Activated naive CD8-positive, alpha-beta T cell treated with anti-CD3 and anti-CD28 coated beads, Interleukin-2, amount 50 U/mL, for 24 hours (primary cell): ENCODE data around the gene ARHGEF17.

Source experiments
- ATAC-seq: fragments of 150-1000 bp; cut with Tn5 transposase; one replicate; pipeline ENCODE4 v1.10.0; 2021
- DNase-seq: peaks from one replicate; pipeline ENCODE4 v3.0.0; 2021
- H3K27ac Mint-ChIP-seq: one replicate; pipeline ENCODE4 v1.8.0; 2021; ENCODE audit warnings: mild to moderate bottlenecking, mixed read lengths
- H3K27me3 Mint-ChIP-seq: one replicate; pipeline ENCODE4 v1.8.0; 2021; ENCODE audit warnings: mixed read lengths
- H3K36me3 Mint-ChIP-seq: one replicate; pipeline ENCODE4 v1.8.0; 2021; ENCODE audit warnings: low read depth, mixed read lengths
- H3K4me1 Mint-ChIP-seq: one replicate; pipeline ENCODE4 v1.8.0; 2021; ENCODE audit warnings: mixed read lengths
- H3K4me3 Mint-ChIP-seq: one replicate; pipeline ENCODE4 v1.8.0; 2021; ENCODE audit warnings: mild to moderate bottlenecking, moderate library complexity, mixed read lengths
- H3K9me3 Mint-ChIP-seq: one replicate; pipeline ENCODE4 v1.8.0; 2021; ENCODE audit warnings: mixed read lengths

The ARHGEF17 gene

GRCh38 chr11:73295241-73295995, 12.7 kb upstream of the ARHGEF17 start:
- DNase-seq: peak; percentile 81
- H3K27ac Mint-ChIP-seq: no peak overlapping the region
- H3K4me1 Mint-ChIP-seq: peaks cover 2% of the 10 kb centered on the region
- H3K4me3 Mint-ChIP-seq: no peak overlapping the region
- peaks cover 4% of the 10 kb centered on the region for H3K27me3 Mint-ChIP-seq
- ATAC-seq: peak; percentile 74
- H3K9me3 Mint-ChIP-seq: no peaks in the 10 kb centered on the region
- H3K36me3 Mint-ChIP-seq: no peaks in the 10 kb centered on the region

GRCh38 chr11:73295996-73296318, 12.1 kb upstream of the ARHGEF17 start:
- H3K4me3 Mint-ChIP-seq: no peak overlapping the region
- peaks cover 2% of the 10 kb centered on the region for H3K4me1 Mint-ChIP-seq
- ATAC-seq: no peak
- H3K27ac Mint-ChIP-seq: no peak overlapping the region
- DNase-seq: no peak
- H3K27me3 Mint-ChIP-seq: peaks cover 5% of the 10 kb centered on the region
- H3K9me3 Mint-ChIP-seq: no peaks in the 10 kb centered on the region
- no peaks in the 10 kb centered on the region for H3K36me3 Mint-ChIP-seq

DNA sequence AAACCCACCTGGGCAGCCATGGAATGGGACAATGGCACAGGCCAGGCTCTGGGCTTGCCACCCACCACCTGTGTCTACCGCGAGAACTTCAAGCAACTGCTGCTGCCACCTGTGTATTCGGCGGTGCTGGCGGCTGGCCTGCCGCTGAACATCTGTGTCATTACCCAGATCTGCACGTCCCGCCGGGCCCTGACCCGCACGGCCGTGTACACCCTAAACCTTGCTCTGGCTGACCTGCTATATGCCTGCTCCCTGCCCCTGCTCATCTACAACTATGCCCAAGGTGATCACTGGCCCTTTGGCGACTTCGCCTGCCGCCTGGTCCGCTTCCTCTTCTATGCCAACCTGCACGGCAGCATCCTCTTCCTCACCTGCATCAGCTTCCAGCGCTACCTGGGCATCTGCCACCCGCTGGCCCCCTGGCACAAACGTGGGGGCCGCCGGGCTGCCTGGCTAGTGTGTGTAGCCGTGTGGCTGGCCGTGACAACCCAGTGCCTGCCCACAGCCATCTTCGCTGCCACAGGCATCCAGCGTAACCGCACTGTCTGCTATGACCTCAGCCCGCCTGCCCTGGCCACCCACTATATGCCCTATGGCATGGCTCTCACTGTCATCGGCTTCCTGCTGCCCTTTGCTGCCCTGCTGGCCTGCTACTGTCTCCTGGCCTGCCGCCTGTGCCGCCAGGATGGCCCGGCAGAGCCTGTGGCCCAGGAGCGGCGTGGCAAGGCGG, 11.4 kb upstream of the ARHGEF17 start:
- H3K27ac Mint-ChIP-seq: no peak overlapping the region
- no peaks in the 10 kb centered on the region for H3K9me3 Mint-ChIP-seq

GRCh38 chr11:73297231-73297590, 10.9 kb upstream of the ARHGEF17 start:
- ATAC-seq (no peak), DNase-seq (no peak)
- no peak overlapping the region for H3K4me3 Mint-ChIP-seq
- H3K27ac Mint-ChIP-seq: no peak overlapping the region
- H3K4me1 Mint-ChIP-seq: peaks cover 2% of the 10 kb centered on the region
- no peaks in the 10 kb centered on the region for H3K36me3 Mint-ChIP-seq
- peaks cover 7% of the 10 kb centered on the region for H3K27me3 Mint-ChIP-seq
- H3K9me3 Mint-ChIP-seq: no peaks in the 10 kb centered on the region

More for the DNA sequence above, 11.4 kb upstream of the ARHGEF17 start:
- Mint-ChIP-seq H3K4me3 (no peak overlapping the region), H3K27me3 (peaks cover 5% of the 10 kb centered on the region), H3K4me1 (peaks cover 2% of the 10 kb centered on the region), H3K36me3 (no peaks in the 10 kb centered on the region)
- ATAC-seq (no peak), DNase-seq (no peak)

DNA sequence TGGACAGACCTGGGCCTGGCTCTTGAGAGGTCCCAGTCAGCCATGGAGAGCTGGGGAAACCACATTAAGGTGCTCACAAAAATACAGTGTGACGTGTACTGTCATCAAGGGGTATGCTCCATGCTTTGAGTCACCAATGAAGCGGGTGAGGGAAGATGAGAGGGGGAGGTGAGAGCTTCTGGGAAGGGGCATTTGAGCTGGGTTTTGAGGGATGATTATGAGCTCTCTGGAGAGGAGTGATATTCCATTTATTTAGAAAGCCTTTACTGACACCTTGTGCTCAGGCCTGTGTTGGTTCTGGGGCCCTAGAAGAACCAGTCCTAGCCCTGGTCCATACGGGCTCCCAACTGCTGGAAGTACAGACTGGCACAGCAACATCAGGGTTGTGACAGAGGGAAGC, 10.4 kb upstream of the ARHGEF17 start:
- H3K9me3 Mint-ChIP-seq: no peaks in the 10 kb centered on the region
- H3K36me3 Mint-ChIP-seq: no peaks in the 10 kb centered on the region
- ATAC-seq: no peak
- no peak for DNase-seq
- H3K27ac Mint-ChIP-seq: no peak overlapping the region
- no peak overlapping the region for H3K4me3 Mint-ChIP-seq
- H3K4me1 Mint-ChIP-seq: peaks cover 2% of the 10 kb centered on the region
- peaks cover 10% of the 10 kb centered on the region for H3K27me3 Mint-ChIP-seq

DNA sequence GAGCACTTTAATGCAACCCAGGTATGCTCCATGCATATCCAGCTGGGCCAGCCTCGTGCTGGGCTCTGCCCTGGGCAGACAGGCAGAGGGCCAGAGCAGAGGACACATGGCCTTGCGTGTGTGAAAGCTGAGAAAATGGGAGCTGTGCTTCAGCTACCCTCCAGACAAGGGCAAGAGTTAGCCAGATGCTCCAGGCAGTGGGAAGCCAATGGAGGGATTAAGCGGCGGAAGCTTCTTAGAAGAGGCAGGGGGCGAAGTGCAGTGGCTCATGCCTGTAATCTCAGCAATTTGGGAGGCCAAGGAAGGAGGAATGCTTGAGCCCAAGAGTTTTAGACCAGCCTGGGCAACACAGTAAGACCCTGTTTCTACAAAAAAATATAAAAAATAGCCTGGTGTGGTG, 9.8 kb upstream of the ARHGEF17 start:
- H3K9me3 Mint-ChIP-seq: no peaks in the 10 kb centered on the region
- H3K4me3 Mint-ChIP-seq: no peak overlapping the region
- no peaks in the 10 kb centered on the region for H3K36me3 Mint-ChIP-seq
- peaks cover 10% of the 10 kb centered on the region for H3K27me3 Mint-ChIP-seq
- H3K4me1 Mint-ChIP-seq: peaks cover 2% of the 10 kb centered on the region
- no peak overlapping the region for H3K27ac Mint-ChIP-seq
- no peak for ATAC-seq
- no peak for DNase-seq

- no peak for ATAC-seq
- Mint-ChIP-seq H3K27me3 (peaks cover 13% of the 10 kb centered on the region), H3K4me3 (no peak overlapping the region), H3K27ac (no peak overlapping the region), H3K9me3 (no peaks in the 10 kb centered on the region), H3K36me3 (no peaks in the 10 kb centered on the region), H3K4me1 (peaks cover 2% of the 10 kb centered on the region)
- no peak for DNase-seq
These were observed 8.3 kb upstream of the ARHGEF17 start for GRCh38 chr11:73299751-73300150.

DNA sequence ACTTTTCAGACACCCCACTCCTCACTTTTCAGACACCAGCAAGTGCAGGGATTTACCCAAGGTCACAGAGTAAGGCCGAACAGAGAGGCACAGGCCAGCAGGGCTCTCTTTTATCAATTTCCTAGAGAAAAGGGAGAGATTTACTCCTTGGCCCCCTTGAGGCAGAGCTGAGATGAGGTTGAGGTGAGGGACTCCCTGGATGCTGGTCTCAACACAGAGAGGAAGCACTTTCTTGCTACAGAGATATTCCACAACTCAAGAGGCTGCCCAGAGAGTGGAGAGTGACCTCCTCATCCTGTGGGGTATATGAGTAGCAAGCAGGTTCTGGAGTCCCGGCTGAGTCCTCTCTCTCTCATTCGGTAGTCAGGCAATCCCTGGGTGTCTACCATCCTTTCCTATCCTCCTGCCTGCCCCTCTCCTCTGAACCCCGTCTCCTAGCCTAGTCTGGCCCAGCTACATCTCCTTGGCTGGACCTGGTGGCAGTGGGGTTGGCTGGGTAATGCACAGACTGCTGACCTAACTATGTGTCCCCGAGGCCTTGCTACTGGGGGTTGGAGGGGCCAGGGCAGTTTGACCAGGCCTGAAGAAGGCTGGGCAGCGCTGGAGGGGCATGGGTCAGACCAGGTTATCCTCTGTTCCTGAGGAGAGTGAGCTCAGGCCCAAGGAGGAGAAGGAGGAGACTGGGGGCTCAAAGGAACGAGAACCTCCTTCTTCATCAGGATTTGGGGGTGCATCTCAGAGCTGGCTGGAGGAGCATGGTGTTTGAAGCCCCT, 1.8 kb upstream of the ARHGEF17 start:
- no peaks in the 10 kb centered on the region for H3K9me3 Mint-ChIP-seq

DNA sequence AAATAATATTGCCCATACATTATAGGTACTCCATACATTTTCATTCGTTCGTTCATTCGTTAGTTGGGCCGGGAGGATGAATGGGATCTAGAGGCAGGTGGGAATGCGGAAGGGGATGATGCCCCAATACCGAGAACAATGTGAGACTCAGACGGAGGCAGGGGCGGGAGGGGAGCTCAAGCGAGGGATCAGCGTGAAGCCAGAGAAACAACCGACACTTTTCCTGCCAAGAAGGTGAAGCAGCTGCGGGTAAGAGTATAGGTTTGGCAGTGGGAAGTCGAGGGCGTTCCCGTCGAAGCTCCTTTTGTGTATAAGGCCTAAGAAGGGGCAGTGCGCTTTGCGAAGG, 1.1 kb upstream of the ARHGEF17 start:
- ATAC-seq: no peak
- peak overlapping the region; percentile 82 for H3K4me3 Mint-ChIP-seq
- H3K27ac Mint-ChIP-seq: no peak overlapping the region
- peaks cover 29% of the 10 kb centered on the region for H3K27me3 Mint-ChIP-seq
- H3K9me3 Mint-ChIP-seq: no peaks in the 10 kb centered on the region
- no peaks in the 10 kb centered on the region for H3K36me3 Mint-ChIP-seq
- peaks cover 6% of the 10 kb centered on the region for H3K4me1 Mint-ChIP-seq
- no peak for DNase-seq

More for the DNA sequence above, 1.8 kb upstream of the ARHGEF17 start:
- Mint-ChIP-seq H3K27me3 (peaks cover 29% of the 10 kb centered on the region), H3K27ac (no peak overlapping the region), H3K4me3 (no peak overlapping the region), H3K4me1 (peaks cover 6% of the 10 kb centered on the region), H3K36me3 (no peaks in the 10 kb centered on the region)
- DNase-seq: no peak
- no peak for ATAC-seq

- H3K4me3 Mint-ChIP-seq: peak overlapping the region; percentile 82
- peaks cover 26% of the 10 kb centered on the region for H3K27me3 Mint-ChIP-seq
- ATAC-seq (peak; percentile 65), DNase-seq (peak; percentile 95)
- no peak overlapping the region for H3K27ac Mint-ChIP-seq
- H3K4me1 Mint-ChIP-seq: peaks cover 6% of the 10 kb centered on the region
- no peaks in the 10 kb centered on the region for H3K9me3 Mint-ChIP-seq
- no peaks in the 10 kb centered on the region for H3K36me3 Mint-ChIP-seq
These were observed 613 bp upstream of the ARHGEF17 start for GRCh38 chr11:73307323-73308002.

DNA sequence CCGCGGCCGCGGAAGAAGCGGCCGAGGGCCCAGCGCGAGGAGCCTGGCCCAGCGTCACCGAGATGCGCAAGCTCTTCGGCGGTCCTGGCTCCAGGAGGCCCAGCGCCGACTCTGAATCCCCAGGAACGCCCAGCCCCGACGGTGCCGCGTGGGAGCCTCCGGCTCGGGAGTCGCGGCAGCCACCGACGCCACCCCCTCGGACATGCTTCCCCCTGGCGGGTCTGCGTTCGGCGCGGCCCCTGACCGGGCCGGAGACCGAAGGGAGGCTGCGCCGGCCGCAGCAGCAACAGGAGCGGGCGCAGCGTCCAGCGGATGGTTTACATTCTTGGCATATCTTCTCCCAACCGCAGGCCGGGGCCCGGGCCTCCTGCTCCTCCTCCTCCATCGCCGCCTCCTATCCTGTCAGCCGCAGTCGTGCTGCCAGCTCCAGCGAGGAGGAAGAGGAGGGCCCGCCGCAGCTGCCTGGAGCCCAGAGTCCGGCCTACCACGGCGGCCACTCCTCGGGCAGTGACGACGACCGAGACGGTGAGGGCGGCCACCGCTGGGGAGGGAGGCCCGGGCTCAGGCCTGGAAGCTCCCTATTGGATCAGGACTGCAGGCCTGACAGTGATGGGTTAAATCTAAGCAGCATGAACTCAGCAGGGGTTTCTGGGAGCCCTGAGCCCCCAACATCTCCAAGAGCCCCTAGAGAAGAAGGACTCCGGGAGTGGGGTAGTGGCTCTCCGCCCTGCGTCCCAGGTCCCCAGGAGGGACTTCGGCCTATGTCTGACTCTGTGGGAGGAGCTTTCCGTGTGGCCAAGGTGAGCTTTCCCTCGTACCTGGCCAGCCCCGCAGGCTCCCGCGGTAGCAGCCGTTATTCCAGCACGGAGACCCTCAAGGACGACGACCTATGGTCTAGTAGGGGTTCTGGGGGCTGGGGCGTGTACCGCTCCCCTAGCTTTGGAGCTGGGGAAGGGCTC, 1.2 kb downstream of the ARHGEF17 start:
- no peak for DNase-seq
- Mint-ChIP-seq H3K27ac (no peak overlapping the region), H3K9me3 (no peaks in the 10 kb centered on the region), H3K4me1 (peaks cover 6% of the 10 kb centered on the region), H3K4me3 (no peak overlapping the region), H3K27me3 (peaks cover 20% of the 10 kb centered on the region), H3K36me3 (no peaks in the 10 kb centered on the region)
- ATAC-seq: no peak

DNA sequence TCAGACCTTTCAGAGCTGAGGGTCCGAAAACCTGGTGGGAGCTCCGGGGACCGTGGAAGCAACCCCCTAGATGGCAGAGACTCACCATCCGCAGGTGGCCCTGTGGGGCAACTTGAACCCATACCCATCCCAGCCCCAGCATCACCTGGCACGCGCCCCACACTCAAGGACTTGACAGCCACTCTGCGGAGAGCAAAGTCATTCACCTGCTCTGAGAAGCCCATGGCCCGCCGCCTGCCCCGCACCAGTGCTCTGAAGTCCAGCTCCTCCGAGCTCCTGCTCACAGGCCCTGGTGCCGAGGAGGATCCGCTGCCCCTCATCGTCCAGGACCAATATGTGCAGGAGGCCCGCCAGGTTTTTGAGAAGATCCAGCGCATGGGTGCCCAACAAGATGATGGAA, 2.0 kb downstream of the ARHGEF17 start:
- ATAC-seq: no peak
- peaks cover 6% of the 10 kb centered on the region for H3K4me1 Mint-ChIP-seq
- no peaks in the 10 kb centered on the region for H3K36me3 Mint-ChIP-seq
- no peaks in the 10 kb centered on the region for H3K9me3 Mint-ChIP-seq
- H3K27ac Mint-ChIP-seq: no peak overlapping the region
- no peak overlapping the region for H3K4me3 Mint-ChIP-seq
- H3K27me3 Mint-ChIP-seq: peaks cover 17% of the 10 kb centered on the region
- DNase-seq: no peak

- H3K36me3 Mint-ChIP-seq: no peaks in the 10 kb centered on the region
- no peak overlapping the region for H3K4me3 Mint-ChIP-seq
- H3K4me1 Mint-ChIP-seq: peaks cover 6% of the 10 kb centered on the region
- H3K9me3 Mint-ChIP-seq: no peaks in the 10 kb centered on the region
- DNase-seq (no peak), ATAC-seq (no peak)
- H3K27ac Mint-ChIP-seq: no peak overlapping the region
- peaks cover 15% of the 10 kb centered on the region for H3K27me3 Mint-ChIP-seq
These were observed 2.8 kb downstream of the ARHGEF17 start for GRCh38 chr11:73310661-73311393.
